Measurements from ENCODE around the gene ABCA12. TPM values are rescaled to one million over a fixed set of nuclear protein-coding genes. Genes with fewer than 3 reads are reported as not detected.

The ABCA12 gene
- total and polyA plus RNA-seq, 2 of the 8 experiments (the other 6 are each of a cell fraction or from before 2014, with no cell fraction given) = not detected

DNA sequence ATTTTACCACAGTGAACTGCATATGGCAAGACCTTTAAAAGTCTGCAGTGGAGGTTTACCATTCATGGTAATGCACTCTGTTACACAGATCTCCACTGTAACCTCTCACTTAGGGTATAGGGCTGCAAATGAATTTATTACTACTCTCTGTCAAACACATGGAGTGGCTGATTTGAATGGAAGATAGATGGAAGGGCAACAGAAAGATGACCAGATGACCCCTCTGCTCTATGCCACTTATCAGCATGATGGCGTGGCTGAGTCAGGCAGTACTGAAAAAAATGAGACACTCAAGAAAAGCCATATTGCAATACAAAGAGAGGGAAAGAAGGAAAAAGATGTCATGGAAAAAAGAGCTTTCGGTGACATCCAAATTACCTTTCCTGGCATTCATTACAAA lies 72.3 kb downstream of the ABCA12 start:
- TF ChIP-seq CBX5 (IDR thresholded peaks at IDR 0.05; ENCODE audit: low read depth, low read length) (no peak), EP300 (IDR thresholded peaks at IDR 0.05; ENCODE audit: borderline replicate concordance in 1 of 2, low read depth in 2 of 2, low read length in 2 of 2) (no peak)
- Histone ChIP-seq H2BK120ac (replicated peaks; ENCODE audit: low read depth, low read length) (no peak overlapping the region), H3K36me3 (ENCODE audit: control insufficient read depth in 2 of 4, insufficient read depth in 4 of 4, low read length in 3 of 4) (no peaks in the 10 kb centered on the region), H3K14ac (ENCODE audit: insufficient read length) (no peak overlapping the region), H3K27ac (ENCODE audit: low read depth, low read length) (no peak overlapping the region), H3K79me1 (ENCODE audit: low read depth, low read length) (no peaks in the 10 kb centered on the region), H3K79me2 (ENCODE audit: control insufficient read depth in 1 of 2, insufficient read depth in 2 of 2, low read length in 2 of 2) (no peaks in the 10 kb centered on the region), H3K18ac (ENCODE audit: extremely low read depth, low read length) (no peak overlapping the region), H2BK20ac (ENCODE audit: low read length) (no peak overlapping the region), H2BK12ac (ENCODE audit: low read depth, low read length) (no peak overlapping the region), H4K20me1 (replicated peaks in 1 of 2; ENCODE audit: control insufficient read depth in 1 of 2, insufficient read depth in 2 of 2, low read length in 2 of 2) (no peaks in the 10 kb centered on the region), H3K4me2 (ENCODE audit: insufficient read depth in 1 of 2, low read depth in 2 of 2, low read length in 2 of 2) (no peak overlapping the region), H3K23me2 (ENCODE audit: low read depth, low read length) (no peaks in the 10 kb centered on the region), H3K23ac (ENCODE audit: insufficient read length) (no peak overlapping the region), H2AK5ac (ENCODE audit: low read depth, low read length) (no peak overlapping the region), H4K91ac (replicated peaks; ENCODE audit: insufficient read length, low read length) (no peak overlapping the region), H3K56ac (replicated peaks; ENCODE audit: insufficient read length, low read depth, low read length) (no peak overlapping the region), H3K9ac (replicated peaks in 1 of 4; ENCODE audit: extremely low read depth in 1 of 4, low read depth in 3 of 4, low read length in 3 of 4) (no peak overlapping the region), H3K4me3 (ENCODE audit: extremely low read depth in 1 of 4, insufficient read depth in 2 of 4, low read depth in 3 of 4, low read length in 4 of 4) (no peak overlapping the region), H3K4me1 (replicated peaks in 1 of 4; ENCODE audit: control insufficient read depth in 3 of 4, insufficient read depth in 4 of 4, low read length in 3 of 4) (no peaks in the 10 kb centered on the region), H2BK15ac (ENCODE audit: low read length) (no peak overlapping the region), H4K5ac (ENCODE audit: insufficient read length, low read depth, low read length) (no peak overlapping the region), H3K9me3 (ENCODE audit: insufficient read depth in 2 of 2, low read depth in 1 of 2, low read length in 1 of 2) (no peaks in the 10 kb centered on the region), H2BK5ac (ENCODE audit: low read depth, low read length) (no peak overlapping the region), H4K8ac (ENCODE audit: extremely low read depth, insufficient read depth, low read length) (no peak overlapping the region), H3K27me3 (replicated peaks in 1 of 4; ENCODE audit: control insufficient read depth in 3 of 4, extremely low read depth in 1 of 4, insufficient read depth in 3 of 4, low read length in 3 of 4) (no peaks in the 10 kb centered on the region), H3K4ac (replicated peaks; ENCODE audit: insufficient read length, low read depth, low read length) (no peak overlapping the region), H2AFZ (ENCODE audit: low read length) (no peak overlapping the region)
- WGBS, 2 experiments (ENCODE audit: extremely low coverage in 1 of 2, insufficient coverage in 1 of 2, insufficient read length in 1 of 2, insufficient replicate concordance in 2 of 2, low coverage in 1 of 2, low lambda C conversion rate in 2 of 2, missing lambda C conversion rate in 1 of 2) = 89% methylated on average over 2 of the region's 2 CpGs; no CpG with 5 or more reads in 1 of the 2 experiments
- FAIRE-seq (no peak), DNase-seq (ENCODE audit: low read depth in 1 of 2, low spot score in 2 of 2) (no peak)
- CTCF ChIA-PET (ENCODE audit: partially characterized antibody) = interaction anchor here (0.6 to 1.4 kb wide), 2 partner anchors 12 to 36 kb away, joined by 3 to 4 read pairs; no protein-coding TSS in a partner anchor
- POLR2A ChIA-PET (ENCODE audit: partially characterized antibody) = no interaction called here
